BJ (cell line): Measurements from ENCODE around the gene CEMIP2. TPM values are rescaled to one million over a fixed set of nuclear protein-coding genes. Genes with fewer than 3 reads are reported as not detected.

Source experiments
- CTCF ChIA-PET: fragments of 350-600 bp; formaldehyde crosslinking; extraction: SDS; loops from one replicate; lab custom pipeline; 2021; ENCODE audit warnings: antibody characterized with exemption, inconsistent platforms; lab: Yijun Ruan, JAX
- POLR2A ChIA-PET: fragments of 300-600 bp; sonication (Branson Sonifier 250); formaldehyde crosslinking; extraction: SDS; loops from one replicate; lab custom pipeline; 2021; ENCODE audit warnings: antibody characterized with exemption; lab: Charles Lee
- DNase-seq: peaks from one replicate; pipeline ENCODE4 v3.0.0-alpha.2; 2011; ENCODE audit warnings: low read depth
- H3K27me3 ChIP-seq: 2 replicates; pipeline ENCODE4 v1.6.0; 2011; ENCODE audit warnings: low read length; ENCODE audit not compliant: control insufficient read depth, insufficient read depth
- H3K36me3 ChIP-seq: 2 replicates; pipeline ENCODE4 v1.5.1; 2011; ENCODE audit warnings: low read length; ENCODE audit not compliant: control insufficient read depth, insufficient read depth
- H3K4me3 ChIP-seq: 2 replicates; pipeline ENCODE4 v1.5.1; 2011; ENCODE audit warnings: low read depth, mild to moderate bottlenecking, control low read depth, low read length
- polyA plus RNA-seq: library from polyadenylated mRNA; depleted of rRNA; stranded (reverse); fragments of >200 nt; gene quantifications from 2 replicates; pipeline ENCODE4 v1.2.3, GENCODE V29; 2011
- TF ChIP-seq, protein P1 (sequence below): IDR thresholded peaks from 2 replicates; pipeline ENCODE4 v1.5.1; 2011; ENCODE audit warnings: low read depth, mild to moderate bottlenecking, control low read depth, inconsistent platforms, low read length, moderate library complexity; ENCODE audit not compliant: insufficient read depth

The CEMIP2 gene
- polyA plus RNA-seq, 1 experiment, result 120 TPM

DNA sequence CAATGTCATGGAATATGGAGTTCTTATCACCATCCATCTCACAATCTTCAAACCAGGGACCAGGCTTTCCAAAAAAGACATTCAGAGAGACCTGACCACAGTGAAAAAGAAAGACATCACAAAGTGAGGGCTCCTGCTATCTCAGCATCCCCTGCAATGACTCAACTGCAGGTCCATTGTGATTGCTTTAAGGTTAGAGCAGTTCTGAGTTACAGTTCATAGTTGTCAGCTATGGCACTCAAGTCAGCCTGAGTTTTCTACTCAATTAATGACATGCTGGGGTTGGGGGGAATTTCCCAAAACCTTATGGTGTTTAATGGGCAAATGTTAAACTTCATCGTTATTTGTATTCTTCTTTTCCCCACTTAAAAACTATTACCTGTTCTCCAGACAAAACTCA, 58.9 kb downstream of the CEMIP2 start:
- CTCF ChIA-PET, result interaction anchor here (0.7 to 2.1 kb wide), 3 partner anchors 10 to 29 kb away, joined by 3 to 7 read pairs (median 3); no protein-coding TSS in a partner anchor
- DNase-seq, result no peak
- no peaks in the 10 kb centered on the region for H3K27me3 ChIP-seq
- peaks cover 20% of the 10 kb centered on the region for H3K36me3 ChIP-seq
- TF ChIP-seq, protein P1, sequence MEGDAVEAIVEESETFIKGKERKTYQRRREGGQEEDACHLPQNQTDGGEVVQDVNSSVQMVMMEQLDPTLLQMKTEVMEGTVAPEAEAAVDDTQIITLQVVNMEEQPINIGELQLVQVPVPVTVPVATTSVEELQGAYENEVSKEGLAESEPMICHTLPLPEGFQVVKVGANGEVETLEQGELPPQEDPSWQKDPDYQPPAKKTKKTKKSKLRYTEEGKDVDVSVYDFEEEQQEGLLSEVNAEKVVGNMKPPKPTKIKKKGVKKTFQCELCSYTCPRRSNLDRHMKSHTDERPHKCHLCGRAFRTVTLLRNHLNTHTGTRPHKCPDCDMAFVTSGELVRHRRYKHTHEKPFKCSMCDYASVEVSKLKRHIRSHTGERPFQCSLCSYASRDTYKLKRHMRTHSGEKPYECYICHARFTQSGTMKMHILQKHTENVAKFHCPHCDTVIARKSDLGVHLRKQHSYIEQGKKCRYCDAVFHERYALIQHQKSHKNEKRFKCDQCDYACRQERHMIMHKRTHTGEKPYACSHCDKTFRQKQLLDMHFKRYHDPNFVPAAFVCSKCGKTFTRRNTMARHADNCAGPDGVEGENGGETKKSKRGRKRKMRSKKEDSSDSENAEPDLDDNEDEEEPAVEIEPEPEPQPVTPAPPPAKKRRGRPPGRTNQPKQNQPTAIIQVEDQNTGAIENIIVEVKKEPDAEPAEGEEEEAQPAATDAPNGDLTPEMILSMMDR, result no peak
- H3K4me3 ChIP-seq, result no peak overlapping the region
- POLR2A ChIA-PET, result no interaction called here

DNA sequence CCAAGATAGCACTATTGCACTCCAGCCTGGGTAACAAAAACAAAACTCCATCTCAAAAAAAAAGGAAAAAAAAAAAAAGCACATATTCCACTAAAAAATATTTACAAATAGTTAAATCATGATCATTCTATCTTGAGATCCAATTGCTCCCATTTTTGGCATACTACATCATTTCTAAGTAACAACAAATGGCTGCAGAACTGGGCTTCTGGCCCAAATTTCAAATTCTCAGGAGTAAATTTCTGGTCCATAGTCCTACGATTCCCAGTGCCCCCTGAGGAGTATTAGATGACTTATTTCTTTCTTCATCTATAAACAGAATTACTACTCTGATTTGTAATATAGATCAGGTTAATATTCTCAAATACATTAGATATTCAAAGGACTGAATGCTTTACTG, 62.1 kb downstream of the CEMIP2 start:
- DNase-seq, result no peak
- Histone ChIP-seq H3K27me3 (no peaks in the 10 kb centered on the region), H3K36me3 (peaks cover 13% of the 10 kb centered on the region), H3K4me3 (no peak overlapping the region)
- TF ChIP-seq, protein P1, result no peak
- ChIA-PET POLR2A (no interaction called here), CTCF (interaction anchor here (1.4 kb wide), 1 partner anchor 10 kb away, joined by 11 read pairs; no protein-coding TSS in a partner anchor)

DNA sequence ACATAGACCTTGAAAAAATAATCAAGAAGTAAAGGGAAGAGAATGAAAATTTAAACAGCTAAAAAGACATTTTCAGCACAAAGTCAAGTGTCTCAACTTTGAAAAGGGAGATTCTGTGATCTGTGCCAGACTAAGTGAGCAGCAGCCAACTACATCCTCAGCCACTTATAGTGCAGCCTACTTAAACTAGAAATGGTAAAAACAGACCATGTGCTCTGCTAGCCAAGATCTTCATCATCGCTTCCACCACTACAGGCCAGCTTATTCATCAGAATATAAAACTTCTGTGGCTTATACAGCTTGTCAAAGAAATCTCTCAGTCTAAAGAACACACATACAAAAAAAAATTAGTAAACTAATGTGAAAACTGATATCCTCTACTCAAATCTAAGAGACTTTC, 63.5 kb downstream of the CEMIP2 start:
- TF ChIP-seq, protein P1, result no peak
- DNase-seq, result no peak
- Histone ChIP-seq H3K4me3 (no peak overlapping the region), H3K27me3 (no peaks in the 10 kb centered on the region), H3K36me3 (peaks cover 9% of the 10 kb centered on the region)
- ChIA-PET CTCF (interaction anchor here (0.6 to 2.0 kb wide), 3 partner anchors 9 to 326 kb away, joined by 3 to 5 read pairs (median 5); no protein-coding TSS in a partner anchor), POLR2A (no interaction called here)

DNA sequence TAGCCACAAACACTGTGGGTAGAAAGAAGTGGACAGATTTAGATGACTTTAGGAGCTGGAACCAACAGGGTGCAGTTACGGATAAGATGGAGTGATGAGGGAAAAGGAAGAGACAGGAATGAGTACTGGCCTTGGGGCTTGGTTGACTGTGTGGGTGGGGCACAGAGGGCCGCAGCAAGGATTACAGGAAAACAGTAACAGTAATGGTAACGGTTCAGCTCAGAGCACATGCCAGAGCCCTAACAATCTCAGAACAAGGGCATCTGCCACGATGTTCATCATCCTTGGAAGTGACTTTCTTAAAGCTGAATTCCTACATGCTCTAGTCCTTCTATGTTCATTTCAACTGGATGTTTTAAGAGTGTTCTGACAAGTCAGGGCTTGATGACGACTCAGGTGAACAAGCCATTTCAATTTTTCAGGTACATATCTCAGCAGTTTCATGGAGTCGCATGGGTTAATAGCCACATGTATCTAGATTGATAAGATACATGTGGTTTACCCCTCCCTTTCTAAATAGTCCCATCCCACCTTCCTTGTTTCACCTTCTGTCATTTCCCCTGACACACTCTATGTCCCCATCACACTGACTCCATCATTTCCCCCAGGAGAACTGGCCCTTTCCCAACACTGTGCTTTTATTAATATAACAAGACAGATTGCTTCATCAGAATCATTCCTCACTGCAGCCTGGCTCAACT, 65.0 kb downstream of the CEMIP2 start:
- Histone ChIP-seq H3K36me3 (peaks cover 8% of the 10 kb centered on the region), H3K4me3 (no peak overlapping the region), H3K27me3 (no peaks in the 10 kb centered on the region)
- TF ChIP-seq, protein P1, result no peak
- ChIA-PET CTCF (interaction anchor here (0.9 to 2.0 kb wide), 3 partner anchors 14 to 20 kb away, joined by 3 to 5 read pairs (median 5); no protein-coding TSS in a partner anchor), POLR2A (no interaction called here)
- DNase-seq, result no peak

DNA sequence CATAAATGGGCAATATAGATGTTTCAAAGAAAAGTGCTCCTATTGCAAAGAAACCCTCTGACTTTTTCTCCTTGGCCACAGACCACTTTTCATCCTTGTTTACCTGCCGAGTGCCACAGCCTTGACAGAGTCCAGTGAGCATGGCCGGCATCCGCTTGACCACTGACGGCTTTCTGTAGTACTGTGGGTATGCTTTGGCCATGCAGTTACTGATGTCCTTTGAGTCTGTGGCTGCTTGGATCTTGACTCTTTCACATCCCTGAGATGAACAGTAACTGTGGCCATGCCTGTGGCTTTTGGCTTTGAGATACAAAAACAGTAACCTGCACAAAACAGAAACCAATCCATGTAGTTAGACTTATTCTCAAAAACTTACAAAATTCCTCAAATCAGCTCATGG, 70.4 kb downstream of the CEMIP2 start:
- ChIA-PET POLR2A (no interaction called here), CTCF (interaction anchor here (1.5 kb wide), 1 partner anchor 15 kb away, joined by 4 read pairs; no protein-coding TSS in a partner anchor)
- DNase-seq, result no peak
- TF ChIP-seq, protein P1, result no peak
- Histone ChIP-seq H3K27me3 (no peaks in the 10 kb centered on the region), H3K36me3 (peaks cover 16% of the 10 kb centered on the region), H3K4me3 (no peak overlapping the region)
